ENCODE measurements around the gene MINDY4B. TPM values are rescaled to one million over a fixed set of nuclear protein-coding genes. Genes with fewer than 3 reads are reported as not detected.

Gene MINDY4B
- total and polyA plus RNA-seq, 10 of the 15 experiments (the other 5 are each of a cell fraction or from before 2014, with no cell fraction given): not detected

DNA sequence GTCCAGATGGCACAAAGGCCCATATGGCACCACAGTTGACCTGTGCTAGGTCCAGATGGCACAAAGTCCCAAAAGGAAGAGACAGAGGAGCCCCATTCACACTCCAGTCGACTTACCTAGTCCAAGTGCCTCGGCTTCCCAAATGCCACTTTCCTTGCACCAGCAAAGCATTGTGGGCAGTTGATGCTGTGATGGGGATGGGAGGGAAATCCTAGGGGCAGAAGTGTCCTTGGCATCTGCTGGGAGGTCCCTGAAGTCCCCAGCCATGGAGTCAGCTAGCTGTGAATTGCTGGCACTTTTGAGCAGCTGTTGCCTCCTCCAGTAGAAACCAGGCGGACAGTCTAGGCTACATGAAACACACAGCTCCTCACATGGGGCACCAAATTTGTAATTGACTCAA lies 82.0 kb downstream of the MINDY4B start:
- ATAC-seq: no peak
- in situ Hi-C loops (cut with MboI): no loop called here
- DNase-seq (ENCODE audit: low read depth, low spot score): no peak
- no peaks in the 10 kb centered on the region for H3K36me3 ChIP-seq (ENCODE audit: control insufficient read depth in 2 of 2, insufficient read depth in 2 of 2, low read length in 1 of 2)
- no TSS peak for BruUV-seq (replicated peaks)
- no peak overlapping the region for H3K9ac ChIP-seq (ENCODE audit: control insufficient read depth, insufficient read depth, low read length)
- no peak for TF ChIP-seq IRF4 (IDR thresholded peaks at IDR 0.05; ENCODE audit: low read depth, low read length)
- no peak for TF ChIP-seq CHD1 (IDR thresholded peaks at IDR 0.05; ENCODE audit: low read depth, low read length)
- no peak for TF ChIP-seq YY1 (IDR thresholded peaks at IDR 0.05; ENCODE audit: low read depth, low read length)
- no peak for TF ChIP-seq STAT3 (IDR thresholded peaks at IDR 0.05; ENCODE audit: low read depth, low read length)
- SMC1A ChIA-PET (ENCODE audit: uncharacterized antibody, unreplicated experiment): no interaction called here
- RAD21 ChIA-PET (ENCODE audit: unreplicated experiment): no interaction called here
- no peak overlapping the region for H3K4me2 ChIP-seq (ENCODE audit: control insufficient read depth, insufficient read depth)
- H3K79me2 ChIP-seq (ENCODE audit: control insufficient read depth, insufficient read depth, low read length): no peaks in the 10 kb centered on the region
- no peaks in the 10 kb centered on the region for H3K27me3 ChIP-seq (replicated peaks in 1 of 2; ENCODE audit: control insufficient read depth in 2 of 2, insufficient read depth in 2 of 2, low read length in 1 of 2)
- WGBS (ENCODE audit: insufficient coverage, insufficient replicate concordance, low lambda C conversion rate, missing lambda C conversion rate): 24% methylated on average over 3 of the region's 3 CpGs
- POLR2A ChIA-PET: no interaction called here
- no peaks in the 10 kb centered on the region for H4K20me1 ChIP-seq (ENCODE audit: control insufficient read depth, insufficient read depth)
- H3K4me1 ChIP-seq (ENCODE audit: control insufficient read depth, insufficient read depth, low read length): no peaks in the 10 kb centered on the region
- H3K9me3 ChIP-seq (replicated peaks; ENCODE audit: control insufficient read depth, insufficient read depth, low read length): no peaks in the 10 kb centered on the region
- FAIRE-seq: no peak
- no peak overlapping the region for H3K27ac ChIP-seq (ENCODE audit: control insufficient read depth, insufficient read depth)
- intact Hi-C loops (cut with micrococcal nuclease; ENCODE audit: unreplicated experiment): no loop called here
- no peak overlapping the region for H2AFZ ChIP-seq (ENCODE audit: control insufficient read depth, low read depth, low read length)
- no peak overlapping the region for H3K4me3 ChIP-seq
- CTCF ChIA-PET: interaction anchor here (1.5 kb wide), 1 partner anchor 59 kb away, joined by 4 read pairs; no protein-coding TSS in a partner anchor

DNA sequence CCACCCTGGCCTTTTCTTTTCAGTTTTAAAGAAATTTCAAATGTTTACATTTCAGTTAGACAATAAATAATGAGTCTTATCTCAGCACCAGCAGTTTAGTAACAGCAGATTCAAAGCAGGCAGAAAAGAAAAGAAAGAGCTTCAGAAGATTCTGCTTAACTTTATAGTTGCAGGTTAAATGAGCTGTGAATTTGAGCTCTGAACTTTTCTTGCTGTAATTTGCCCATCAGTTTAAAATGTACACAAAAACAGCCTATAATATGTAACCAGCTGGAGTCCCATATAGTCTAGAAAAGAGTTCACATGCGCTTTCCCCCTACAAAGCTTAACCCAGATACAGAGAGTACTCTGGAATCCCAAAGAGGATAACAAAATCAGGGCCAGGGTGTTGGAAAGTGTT lies 82.6 kb downstream of the MINDY4B start:
- no peak for FAIRE-seq
- BruUV-seq (replicated peaks): no TSS peak
- POLR2A ChIA-PET: no interaction called here
- TF ChIP-seq WRNIP1 (IDR thresholded peaks at IDR 0.05; ENCODE audit: borderline replicate concordance, low read depth, low read length): no peak
- no peak for TF ChIP-seq NRF1 (conservative IDR thresholded peaks at IDR 0.05; ENCODE audit: low read depth, low read length)
- no peak for TF ChIP-seq YY1 (IDR thresholded peaks at IDR 0.05; ENCODE audit: low read depth, low read length)
- TF ChIP-seq, protein P1, sequence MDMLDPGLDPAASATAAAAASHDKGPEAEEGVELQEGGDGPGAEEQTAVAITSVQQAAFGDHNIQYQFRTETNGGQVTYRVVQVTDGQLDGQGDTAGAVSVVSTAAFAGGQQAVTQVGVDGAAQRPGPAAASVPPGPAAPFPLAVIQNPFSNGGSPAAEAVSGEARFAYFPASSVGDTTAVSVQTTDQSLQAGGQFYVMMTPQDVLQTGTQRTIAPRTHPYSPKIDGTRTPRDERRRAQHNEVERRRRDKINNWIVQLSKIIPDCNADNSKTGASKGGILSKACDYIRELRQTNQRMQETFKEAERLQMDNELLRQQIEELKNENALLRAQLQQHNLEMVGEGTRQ (IDR thresholded peaks at IDR 0.05; ENCODE audit: borderline replicate concordance, low read depth, low read length): no peak
- TF ChIP-seq STAT1 (conservative IDR thresholded peaks at IDR 0.05): no peak
- TF ChIP-seq TARDBP (IDR thresholded peaks at IDR 0.05; ENCODE audit: borderline replicate concordance): no peak
- TF ChIP-seq RB1 (IDR thresholded peaks at IDR 0.05; ENCODE audit: borderline replicate concordance): no peak
- TF ChIP-seq JUNB (IDR thresholded peaks at IDR 0.05): no peak
- no peak for TF ChIP-seq CREB1 (IDR thresholded peaks at IDR 0.05; ENCODE audit: low read depth)
- no peak for TF ChIP-seq TCF12 (IDR thresholded peaks at IDR 0.05; ENCODE audit: low read depth, low read length)
- TF ChIP-seq, protein P2, sequence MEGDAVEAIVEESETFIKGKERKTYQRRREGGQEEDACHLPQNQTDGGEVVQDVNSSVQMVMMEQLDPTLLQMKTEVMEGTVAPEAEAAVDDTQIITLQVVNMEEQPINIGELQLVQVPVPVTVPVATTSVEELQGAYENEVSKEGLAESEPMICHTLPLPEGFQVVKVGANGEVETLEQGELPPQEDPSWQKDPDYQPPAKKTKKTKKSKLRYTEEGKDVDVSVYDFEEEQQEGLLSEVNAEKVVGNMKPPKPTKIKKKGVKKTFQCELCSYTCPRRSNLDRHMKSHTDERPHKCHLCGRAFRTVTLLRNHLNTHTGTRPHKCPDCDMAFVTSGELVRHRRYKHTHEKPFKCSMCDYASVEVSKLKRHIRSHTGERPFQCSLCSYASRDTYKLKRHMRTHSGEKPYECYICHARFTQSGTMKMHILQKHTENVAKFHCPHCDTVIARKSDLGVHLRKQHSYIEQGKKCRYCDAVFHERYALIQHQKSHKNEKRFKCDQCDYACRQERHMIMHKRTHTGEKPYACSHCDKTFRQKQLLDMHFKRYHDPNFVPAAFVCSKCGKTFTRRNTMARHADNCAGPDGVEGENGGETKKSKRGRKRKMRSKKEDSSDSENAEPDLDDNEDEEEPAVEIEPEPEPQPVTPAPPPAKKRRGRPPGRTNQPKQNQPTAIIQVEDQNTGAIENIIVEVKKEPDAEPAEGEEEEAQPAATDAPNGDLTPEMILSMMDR (IDR thresholded peaks at IDR 0.05 in 2 of 3, conservative IDR thresholded peaks at IDR 0.05 in 1 of 3; ENCODE audit: control insufficient read depth in 2 of 3, extremely low read depth in 1 of 3, insufficient read depth in 1 of 3, low read depth in 3 of 3, low read length in 3 of 3): no peak

More for the DNA sequence above, 82.6 kb downstream of the MINDY4B start:
- Histone ChIP-seq H2AFZ (ENCODE audit: control insufficient read depth, low read depth, low read length) (no peak overlapping the region), H3K4me1 (ENCODE audit: control insufficient read depth, insufficient read depth, low read length) (no peaks in the 10 kb centered on the region), H3K4me3 (no peak overlapping the region), H3K9me3 (replicated peaks; ENCODE audit: control insufficient read depth, insufficient read depth, low read length) (no peaks in the 10 kb centered on the region), H3K4me2 (ENCODE audit: control insufficient read depth, insufficient read depth) (no peak overlapping the region), H4K20me1 (ENCODE audit: control insufficient read depth, insufficient read depth) (no peaks in the 10 kb centered on the region), H3K9ac (ENCODE audit: control insufficient read depth, insufficient read depth, low read length) (no peak overlapping the region), H3K27ac (ENCODE audit: control insufficient read depth, insufficient read depth) (no peak overlapping the region), H3K27me3 (replicated peaks in 1 of 2; ENCODE audit: control insufficient read depth in 2 of 2, insufficient read depth in 2 of 2, low read length in 1 of 2) (no peaks in the 10 kb centered on the region), H3K36me3 (ENCODE audit: control insufficient read depth in 2 of 2, insufficient read depth in 2 of 2, low read length in 1 of 2) (no peaks in the 10 kb centered on the region), H3K79me2 (ENCODE audit: control insufficient read depth, insufficient read depth, low read length) (no peaks in the 10 kb centered on the region)
- WGBS (ENCODE audit: insufficient coverage, insufficient replicate concordance, low lambda C conversion rate, missing lambda C conversion rate): 36% methylated on average over 1 of the region's 1 CpG
- in situ Hi-C loops (cut with MboI): no loop called here
- ChIA-PET CTCF (interaction anchor here (1.0 to 1.5 kb wide), 2 partner anchors 9 to 59 kb away, joined by 3 to 4 read pairs; no protein-coding TSS in a partner anchor), SMC1A (ENCODE audit: uncharacterized antibody, unreplicated experiment) (interaction anchor here (0.7 kb wide), 1 partner anchor 31 kb away, joined by 3 read pairs; no protein-coding TSS in a partner anchor), RAD21 (ENCODE audit: unreplicated experiment) (no interaction called here)
- DNase-seq (ENCODE audit: low read depth, low spot score): no peak
- no peak for ATAC-seq
- intact Hi-C loops (cut with micrococcal nuclease; ENCODE audit: unreplicated experiment): no loop called here

Measured in GM12878 (cell line).